Tibial nerve (tissue), 4 donors: Measurements from ENCODE around the gene BCAS3.

ENCODE experiments used
- CTCF ChIP-seq, 5 experiments: fragments of 200-600 bp in 3 of 5; fragments of 450-650 bp in 2 of 5; sonication (generic) in 3 of 5; IDR thresholded peaks; one replicate each; pipeline ENCODE4 v1.5.1; 2016 to 2019; ENCODE audit warnings: antibody characterized with exemption in 5 of 5, mild to moderate bottlenecking in 3 of 5, moderate library complexity in 2 of 5
- EP300 ChIP-seq, 2 donors: sonication (generic); formaldehyde crosslinking; IDR thresholded peaks; one replicate each; pipeline ENCODE4 v1.6.1; 2017; ENCODE audit warnings: antibody characterized with exemption in 2 of 2, mild to moderate bottlenecking in 1 of 2

- TF ChIP-seq CTCF (IDR thresholded peaks at IDR 0.05), result no peak
- no peak for TF ChIP-seq EP300 (IDR thresholded peaks at IDR 0.05)
Measured at GRCh38 chr17:60864708-60865005, 187.0 kb downstream of the BCAS3 start.
